PC-3 (cell line): ENCODE results near the gene IDI2. TPM values are rescaled to one million over a fixed set of nuclear protein-coding genes. Genes with fewer than 3 reads are reported as not detected.

Experiments
- ATAC-seq: fragments of 200-7000 bp; cut with Tn5 transposase; 2 replicates; pipeline ENCODE4 v1.9.1; 2020; ENCODE audit warnings: mild to moderate bottlenecking, moderate library complexity
- BruUV-seq: library from RNA; stranded (reverse); fragments of 400-500 nt; replicated peaks from 2 replicates; lab custom pipeline; 2021; lab: Mats Ljungman, UMichigan
- CTCF ChIA-PET: fragments of 300-600 bp; sonication (Branson Sonifier 250); formaldehyde crosslinking; loops from one replicate; lab custom pipeline; 2022; ENCODE audit warnings: antibody characterized with exemption; lab: Charles Lee
- POLR2A ChIA-PET: fragments of 300-600 bp; sonication (Branson Sonifier 250); formaldehyde crosslinking; loops from one replicate; lab custom pipeline; 2022; ENCODE audit warnings: antibody characterized with exemption; ENCODE audit not compliant: unreplicated experiment; lab: Charles Lee
- DNase-seq: peaks from one replicate; pipeline ENCODE4 v3.0.0-alpha.2; 2015
- H2AFZ ChIP-seq: fragments of 300-600 bp; sonication (generic); 2 replicates; pipeline ENCODE4 v1.6.0; 2016; ENCODE audit warnings: antibody characterized with exemption, low read length
- H3F3A ChIP-seq: fragments of 300-600 bp; sonication (generic); one replicate; pipeline ENCODE4 v1.6.0; 2017; ENCODE audit warnings: antibody characterized with exemption, low read length, control low read depth, mild to moderate bottlenecking; ENCODE audit not compliant: unreplicated experiment
- H3K27ac ChIP-seq: fragments of 300-600 bp; sonication (generic); 2 replicates; pipeline ENCODE4 v1.5.1; 2016; ENCODE audit warnings: mild to moderate bottlenecking, low read length
- H3K27me3 ChIP-seq: fragments of 300-600 bp; sonication (generic); 2 replicates; pipeline ENCODE4 v1.6.1; 2016; ENCODE audit warnings: low read length, mixed read lengths
- H3K36me3 ChIP-seq: fragments of 300-600 bp; sonication (generic); 2 replicates; pipeline ENCODE4 v1.6.1; 2016; ENCODE audit warnings: low read depth, mixed run types, low read length, mixed read lengths
- H3K4me1 ChIP-seq: fragments of 300-600 bp; sonication (generic); 2 replicates; pipeline ENCODE4 v1.5.1; 2016; ENCODE audit warnings: low read length; ENCODE audit not compliant: insufficient read depth
- H3K4me2 ChIP-seq: fragments of 300-600 bp; sonication (generic); 2 replicates; pipeline ENCODE4 v1.6.0; 2016; ENCODE audit warnings: low read length
- H3K4me3 ChIP-seq: fragments of 300-600 bp; sonication (generic); 2 replicates; pipeline ENCODE4 v1.5.1; 2016; ENCODE audit warnings: mild to moderate bottlenecking, low read length, mixed read lengths
- H3K79me2 ChIP-seq: fragments of 300-600 bp; sonication (generic); 2 replicates; pipeline ENCODE4 v1.6.1; 2017; ENCODE audit warnings: low read length, mixed read lengths
- H3K9ac ChIP-seq: fragments of 300-600 bp; sonication (generic); 2 replicates; pipeline ENCODE4 v1.6.0; 2016; ENCODE audit warnings: mild to moderate bottlenecking, low read length
- H3K9me2 ChIP-seq: fragments of 300-600 bp; sonication (generic); replicated peaks from 2 replicates; pipeline ENCODE4 v1.6.1; 2016; ENCODE audit warnings: mixed run types, low read length, mixed read lengths
- H3K9me3 ChIP-seq: fragments of 300-600 bp; sonication (generic); 2 replicates; pipeline ENCODE4 v1.6.1; 2016; ENCODE audit warnings: low read length, mixed read lengths
- H4K20me1 ChIP-seq: fragments of 300-600 bp; sonication (generic); 2 replicates; pipeline ENCODE4 v1.6.1; 2016; ENCODE audit warnings: low read length, mixed read lengths
- EZH2 ChIP-seq: fragments of 300-600 bp; sonication (generic); IDR thresholded peaks from one replicate; pipeline ENCODE4 v1.6.1; 2017; ENCODE audit warnings: antibody characterized with exemption, mild to moderate bottlenecking, low read length; ENCODE audit not compliant: unreplicated experiment
- EZH2phosphoT487 ChIP-seq: fragments of 300-600 bp; sonication (generic); IDR thresholded peaks from 2 replicates; pipeline ENCODE4 v1.6.1; 2018; ENCODE audit warnings: mild to moderate bottlenecking, antibody characterized with exemption, low read length, borderline replicate concordance
- intact Hi-C: fragments of 100-400 bp; cut with micrococcal nuclease; formaldehyde crosslinking; loops from 2 replicates; pipeline ENCODE4 v1.9.0; 2023
- total RNA-seq: library from RNA; depleted of rRNA; stranded (reverse); fragments of >200 nt; gene quantifications from 2 replicates; pipeline ENCODE4 v1.2.3, GENCODE V29; 2014
- TF ChIP-seq, protein P1 (sequence below): fragments of 300-600 bp; sonication (generic); conservative IDR thresholded peaks from 2 replicates; pipeline ENCODE4 v1.5.1; 2017; ENCODE audit warnings: antibody characterized with exemption, low read depth, mild to moderate bottlenecking, low read length

IDI2 gene
- total RNA-seq, 1 experiment from 2014 or later, result not detected

DNA sequence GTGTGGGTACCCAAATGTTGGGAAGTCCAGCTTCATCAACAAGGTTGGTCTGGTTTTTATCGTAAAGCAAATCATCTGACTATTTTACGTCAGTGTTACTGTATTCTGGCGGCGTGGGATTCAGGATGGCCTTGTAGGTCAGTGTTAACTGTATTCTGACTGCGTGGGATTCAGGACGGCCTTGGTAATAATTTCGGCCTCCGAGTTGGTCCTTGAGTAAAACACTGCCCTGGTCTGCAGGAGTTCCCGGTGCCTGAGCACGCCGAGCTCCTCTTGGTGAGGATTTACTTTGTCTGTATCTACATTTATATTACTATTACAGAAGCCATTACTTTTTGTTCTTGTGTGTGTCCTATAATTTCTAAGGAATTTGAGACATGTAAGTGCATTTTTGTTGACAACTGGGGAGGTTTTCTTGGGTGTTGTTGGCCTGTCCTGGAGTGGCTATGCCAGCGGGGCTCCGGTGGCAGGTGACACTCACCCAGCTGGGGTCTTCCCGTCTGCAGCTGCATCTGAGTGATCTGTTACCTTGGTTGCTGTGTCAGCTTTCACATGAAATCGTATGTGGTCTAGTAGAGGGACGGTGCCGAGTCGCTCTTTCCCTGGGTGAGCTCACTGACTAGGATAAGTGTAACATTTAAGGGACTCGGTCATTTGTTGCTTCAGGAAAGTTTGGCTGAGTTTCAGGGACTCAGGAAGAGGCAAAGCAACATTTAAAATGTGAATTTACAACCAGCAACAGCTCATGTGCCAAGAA, 28.2 kb downstream of the IDI2 start:
- no peak for ATAC-seq
- no TSS peak for BruUV-seq
- H4K20me1 ChIP-seq, result 0 out of 2 replicates have a peak, but pooled peaks cover 4% of the 10 kb centered on the region
- ChIA-PET CTCF (no interaction called here), POLR2A (no interaction called here)
- H3K4me1 ChIP-seq, result no peaks in the 10 kb centered on the region
- no peak overlapping the region for H3K4me2 ChIP-seq
- no peaks in the 10 kb centered on the region for H3K27me3 ChIP-seq
- no peak for TF ChIP-seq EZH2phosphoT487
- TF ChIP-seq, protein P1, sequence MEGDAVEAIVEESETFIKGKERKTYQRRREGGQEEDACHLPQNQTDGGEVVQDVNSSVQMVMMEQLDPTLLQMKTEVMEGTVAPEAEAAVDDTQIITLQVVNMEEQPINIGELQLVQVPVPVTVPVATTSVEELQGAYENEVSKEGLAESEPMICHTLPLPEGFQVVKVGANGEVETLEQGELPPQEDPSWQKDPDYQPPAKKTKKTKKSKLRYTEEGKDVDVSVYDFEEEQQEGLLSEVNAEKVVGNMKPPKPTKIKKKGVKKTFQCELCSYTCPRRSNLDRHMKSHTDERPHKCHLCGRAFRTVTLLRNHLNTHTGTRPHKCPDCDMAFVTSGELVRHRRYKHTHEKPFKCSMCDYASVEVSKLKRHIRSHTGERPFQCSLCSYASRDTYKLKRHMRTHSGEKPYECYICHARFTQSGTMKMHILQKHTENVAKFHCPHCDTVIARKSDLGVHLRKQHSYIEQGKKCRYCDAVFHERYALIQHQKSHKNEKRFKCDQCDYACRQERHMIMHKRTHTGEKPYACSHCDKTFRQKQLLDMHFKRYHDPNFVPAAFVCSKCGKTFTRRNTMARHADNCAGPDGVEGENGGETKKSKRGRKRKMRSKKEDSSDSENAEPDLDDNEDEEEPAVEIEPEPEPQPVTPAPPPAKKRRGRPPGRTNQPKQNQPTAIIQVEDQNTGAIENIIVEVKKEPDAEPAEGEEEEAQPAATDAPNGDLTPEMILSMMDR, result no peak
- H3K79me2 ChIP-seq, result peaks cover 37% of the 10 kb centered on the region
- no peak overlapping the region for H2AFZ ChIP-seq
- peaks cover 56% of the 10 kb centered on the region for H3K36me3 ChIP-seq
- no peak overlapping the region for H3K4me3 ChIP-seq
- H3K27ac ChIP-seq, result no peak overlapping the region
- DNase-seq, result no peak
- H3K9ac ChIP-seq, result no peak overlapping the region
- H3F3A ChIP-seq, result no peaks in the 10 kb centered on the region
- intact Hi-C loops, result no loop called here
- H3K9me2 ChIP-seq, result no peaks in the 10 kb centered on the region
- no peaks in the 10 kb centered on the region for H3K9me3 ChIP-seq

DNA sequence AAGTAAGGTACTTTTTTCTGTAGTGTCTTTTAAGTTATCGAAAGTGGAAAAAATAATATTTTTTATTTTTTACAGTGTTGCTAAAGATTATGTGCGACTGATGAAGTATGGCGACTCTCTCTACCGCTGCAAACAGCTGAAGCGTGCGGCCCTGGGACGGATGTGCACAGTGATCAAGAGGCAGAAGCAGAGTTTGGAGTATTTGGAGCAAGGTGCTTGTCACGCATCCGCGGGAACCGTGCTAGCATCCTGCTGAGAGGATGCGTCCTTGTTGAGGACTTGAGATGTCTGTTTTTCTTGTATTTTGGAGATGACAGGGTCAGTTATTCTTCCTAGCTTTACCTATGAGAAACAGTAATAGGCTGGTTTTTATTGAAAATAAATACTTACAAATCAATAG, 29.6 kb downstream of the IDI2 start:
- POLR2A ChIA-PET, result no interaction called here
- H4K20me1 ChIP-seq, result peaks cover 8% of the 10 kb centered on the region

DNA sequence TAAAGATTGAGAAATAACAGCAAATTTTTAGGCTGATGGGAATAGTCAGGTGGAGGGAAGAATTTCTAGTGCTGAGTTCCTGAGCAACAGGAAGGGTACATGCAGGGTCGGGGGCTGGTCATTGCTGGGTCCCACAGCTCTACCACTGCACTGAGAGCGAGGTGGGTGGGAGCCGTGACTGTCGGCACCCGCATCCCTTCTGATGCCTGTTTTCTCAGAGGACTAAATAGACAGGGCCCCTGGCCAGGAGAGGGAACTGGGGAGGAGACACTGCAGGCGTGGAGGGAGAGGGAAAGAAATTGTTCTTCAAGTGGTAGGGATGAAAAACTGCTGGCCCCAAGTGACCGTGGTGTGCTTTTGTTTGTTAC, 30.1 kb downstream of the IDI2 start:
- DNase-seq (no peak), ATAC-seq (no peak)
- POLR2A ChIA-PET, result no interaction called here
- BruUV-seq, result no TSS peak
- Histone ChIP-seq H3K9me3 (no peaks in the 10 kb centered on the region), H3K4me1 (no peaks in the 10 kb centered on the region), H3K79me2 (peaks cover 41% of the 10 kb centered on the region), H3K27ac (no peak overlapping the region), H3K9me2 (no peaks in the 10 kb centered on the region), H3K27me3 (no peaks in the 10 kb centered on the region), H3F3A (no peaks in the 10 kb centered on the region), H2AFZ (no peak overlapping the region), H3K4me2 (no peak overlapping the region), H3K9ac (no peak overlapping the region), H4K20me1 (peaks cover 13% of the 10 kb centered on the region), H3K36me3 (peaks cover 43% of the 10 kb centered on the region), H3K4me3 (no peak overlapping the region)
- CTCF ChIA-PET, result no interaction called here
- intact Hi-C loops, result no loop called here
- TF ChIP-seq, protein P1, result no peak
- TF ChIP-seq EZH2phosphoT487 (no peak), EZH2 (no peak)

More for the DNA sequence above, 29.6 kb downstream of the IDI2 start:
- H3K27me3 ChIP-seq, result no peaks in the 10 kb centered on the region
- H3K36me3 ChIP-seq, result peaks cover 48% of the 10 kb centered on the region
- no peaks in the 10 kb centered on the region for H3K4me1 ChIP-seq
- TF ChIP-seq EZH2 (no peak), EZH2phosphoT487 (no peak)
- TF ChIP-seq, protein P1, result no peak
- CTCF ChIA-PET, result no interaction called here
- no peak for ATAC-seq
- no peaks in the 10 kb centered on the region for H3K9me2 ChIP-seq
- H2AFZ ChIP-seq, result no peak overlapping the region
- H3K27ac ChIP-seq, result no peak overlapping the region
- no peak for DNase-seq
- no peaks in the 10 kb centered on the region for H3F3A ChIP-seq
- no peak overlapping the region for H3K4me2 ChIP-seq
- BruUV-seq, result no TSS peak
- no peaks in the 10 kb centered on the region for H3K9me3 ChIP-seq
- no peak overlapping the region for H3K9ac ChIP-seq
- no peak overlapping the region for H3K4me3 ChIP-seq
- intact Hi-C loops, result no loop called here
- H3K79me2 ChIP-seq, result peaks cover 40% of the 10 kb centered on the region
